Activated naive CD8-positive, alpha-beta T cell treated with anti-CD3 and anti-CD28 coated beads, Interleukin-2, amount 10 ng/mL, durations not matched to agents 7 days and 5 days (primary cell): ENCODE measurements around the gene TMEM205. TPM values are rescaled to one million over a fixed set of nuclear protein-coding genes. Genes with fewer than 3 reads are reported as not detected.

Experiments used
- ATAC-seq: fragments of 150-1000 bp; cut with Tn5 transposase; one replicate; pipeline ENCODE4 v1.10.0; 2021; ENCODE audit warnings: low read depth, moderate library complexity
- POLR2A ChIA-PET: fragments of 350-600 bp; sonication (Branson Sonifier 250); formaldehyde crosslinking; loops from one replicate; lab custom pipeline; 2021; ENCODE audit warnings: antibody characterized with exemption; lab: Charles Lee
- DNase-seq: peaks from one replicate; pipeline ENCODE4 v3.0.0; 2021
- H3K27ac Mint-ChIP-seq: one replicate; pipeline ENCODE4 v1.8.0; 2022; ENCODE audit warnings: mild to moderate bottlenecking, mixed read lengths
- H3K27me3 Mint-ChIP-seq: one replicate; pipeline ENCODE4 v1.8.0; 2022; ENCODE audit warnings: mild to moderate bottlenecking, moderate library complexity, mixed read lengths
- H3K36me3 Mint-ChIP-seq: one replicate; pipeline ENCODE4 v1.8.0; 2021; ENCODE audit warnings: mild to moderate bottlenecking, mixed read lengths
- H3K4me1 Mint-ChIP-seq: one replicate; pipeline ENCODE4 v1.8.0; 2021; ENCODE audit warnings: mixed read lengths
- H3K4me3 Mint-ChIP-seq: one replicate; pipeline ENCODE4 v1.8.0; 2022; ENCODE audit warnings: mild to moderate bottlenecking, moderate library complexity, mixed read lengths
- H3K9me3 Mint-ChIP-seq: one replicate; pipeline ENCODE4 v1.8.0; 2021; ENCODE audit warnings: mixed read lengths
- total RNA-seq, 2 experiments: library from RNA; stranded (reverse); gene quantifications; one replicate each; pipeline ENCODE4 v1.2.3, GENCODE V29; 2021

The TMEM205 gene
- total RNA-seq, 2 experiments from 2014 or later, result 29.4 to 35.2 TPM

- POLR2A ChIA-PET, result interaction anchor here (0.7 kb wide), 1 partner anchor 102 kb away, joined by 3 read pairs; no protein-coding TSS in a partner anchor
- H3K9me3 Mint-ChIP-seq, result no peaks in the 10 kb centered on the region
- DNase-seq, result peak; percentile 48
- no peak overlapping the region for H3K4me3 Mint-ChIP-seq
- no peak for ATAC-seq
- H3K4me1 Mint-ChIP-seq, result peaks cover 29% of the 10 kb centered on the region
- no peak overlapping the region for H3K27ac Mint-ChIP-seq
- peaks cover 7% of the 10 kb centered on the region for H3K27me3 Mint-ChIP-seq
- H3K36me3 Mint-ChIP-seq, result peaks cover 10% of the 10 kb centered on the region
Measured at GRCh38 chr19:11378319-11379189, 32.5 kb upstream of the TMEM205 start.

- Mint-ChIP-seq H3K27me3 (peaks cover 2% of the 10 kb centered on the region), H3K4me1 (peaks cover 30% of the 10 kb centered on the region), H3K27ac (peak overlapping the region; percentile 47), H3K9me3 (no peaks in the 10 kb centered on the region), H3K4me3 (no peak overlapping the region), H3K36me3 (peaks cover 10% of the 10 kb centered on the region)
- DNase-seq (no peak), ATAC-seq (no peak)
- POLR2A ChIA-PET, result interaction anchor here (1.1 to 1.4 kb wide), 2 partner anchors 38 to 105 kb away, joined by 3 read pairs; partner anchors contain the start of gene RAB3D
Measured at GRCh38 chr19:11377756-11378155, 31.7 kb upstream of the TMEM205 start.

GRCh38 chr19:11377237-11377636 is 31.2 kb upstream of the TMEM205 start:
- no peaks in the 10 kb centered on the region for H3K9me3 Mint-ChIP-seq
- H3K27ac Mint-ChIP-seq, result no peak overlapping the region
- H3K4me1 Mint-ChIP-seq, result peaks cover 26% of the 10 kb centered on the region
- POLR2A ChIA-PET, result interaction anchor here (0.6 to 3.2 kb wide), 6 partner anchors 12 to 106 kb away, joined by 3 to 15 read pairs (median 4); partner anchors contain the start of genes ODAD3, PRKCSH and RAB3D
- ATAC-seq (no peak), DNase-seq (no peak)
- H3K36me3 Mint-ChIP-seq, result peaks cover 10% of the 10 kb centered on the region
- H3K27me3 Mint-ChIP-seq, result no peaks in the 10 kb centered on the region
- peak overlapping the region; percentile 75 for H3K4me3 Mint-ChIP-seq

- peaks cover 14% of the 10 kb centered on the region for H3K36me3 Mint-ChIP-seq
Measured at GRCh38 chr19:11375143-11375948, 29.3 kb upstream of the TMEM205 start.

GRCh38 chr19:11374433-11375142 is 28.5 kb upstream of the TMEM205 start, which contains the start of gene SWSAP1:
TSS of gene SWSAP1 (plus strand) at chr19:11374666. CDS start at chr19:11374681, 15 bp downstream.
- H3K4me3 Mint-ChIP-seq, result peak within 1 kb of the TSS; percentile 36
- POLR2A ChIA-PET, result interaction anchor here (0.6 to 3.2 kb wide), 24 partner anchors 9 to 1238 kb away, joined by 3 to 34 read pairs (median 4); partner anchors contain the start of genes CARM1, CCDC159, EPOR and ODAD3
- DNase-seq (peak; percentile 95), ATAC-seq (peak; percentile 91)
- peaks cover 12% of the 10 kb centered on the region for H3K36me3 Mint-ChIP-seq
- no peaks in the 10 kb centered on the region for H3K9me3 Mint-ChIP-seq
- no peaks in the 10 kb centered on the region for H3K27me3 Mint-ChIP-seq
- no peak within 1 kb of the TSS for H3K27ac Mint-ChIP-seq
- H3K4me1 Mint-ChIP-seq, result peaks cover 13% of the 10 kb centered on the region

More at GRCh38 chr19:11375143-11375948, 29.3 kb upstream of the TMEM205 start:
- DNase-seq, result peak; percentile 81
- Mint-ChIP-seq H3K9me3 (no peaks in the 10 kb centered on the region), H3K27ac (no peak overlapping the region), H3K4me3 (no peak overlapping the region), H3K27me3 (no peaks in the 10 kb centered on the region), H3K4me1 (peaks cover 19% of the 10 kb centered on the region)
- POLR2A ChIA-PET, result interaction anchor here (0.6 to 3.2 kb wide), 24 partner anchors 8 to 1237 kb away, joined by 3 to 34 read pairs (median 4); partner anchors contain the start of genes CARM1, CCDC159, EPOR and ODAD3
- peak; percentile 57 for ATAC-seq

GRCh38 chr19:11373885-11374432 is 27.9 kb upstream of the TMEM205 start:
- peaks cover 13% of the 10 kb centered on the region for H3K4me1 Mint-ChIP-seq
- H3K27me3 Mint-ChIP-seq, result no peaks in the 10 kb centered on the region
- H3K9me3 Mint-ChIP-seq, result no peaks in the 10 kb centered on the region
- H3K27ac Mint-ChIP-seq, result no peak overlapping the region
- no peak overlapping the region for H3K4me3 Mint-ChIP-seq
- POLR2A ChIA-PET, result interaction anchor here (0.6 to 3.2 kb wide), 15 partner anchors 10 to 503 kb away, joined by 3 to 34 read pairs (median 5); partner anchors contain the start of genes CARM1, CCDC159, EPOR and ODAD3
- no peak for ATAC-seq
- DNase-seq, result no peak
- H3K36me3 Mint-ChIP-seq, result peaks cover 12% of the 10 kb centered on the region

- peak overlapping the region; percentile 17 for H3K27ac Mint-ChIP-seq
Measured at GRCh38 chr19:11373166-11373884, 27.3 kb upstream of the TMEM205 start.

GRCh38 chr19:11370744-11371143 is 24.7 kb upstream of the TMEM205 start:
- Mint-ChIP-seq H3K4me1 (peaks cover 4% of the 10 kb centered on the region), H3K27ac (no peak overlapping the region), H3K27me3 (no peaks in the 10 kb centered on the region), H3K36me3 (peaks cover 5% of the 10 kb centered on the region), H3K9me3 (no peaks in the 10 kb centered on the region), H3K4me3 (no peak overlapping the region)
- ATAC-seq, result no peak
- POLR2A ChIA-PET, result interaction anchor here (1.0 kb wide), 1 partner anchor 25 kb away, joined by 3 read pairs; the partner anchor contains the start of genes CCDC159 and TMEM205
- no peak for DNase-seq

More at GRCh38 chr19:11373166-11373884, 27.3 kb upstream of the TMEM205 start:
- POLR2A ChIA-PET, result interaction anchor here (0.6 to 3.2 kb wide), 5 partner anchors 10 to 70 kb away, joined by 3 to 34 read pairs (median 10); partner anchors contain the start of genes EPOR, ODAD3 and PRKCSH
- ATAC-seq (no peak), DNase-seq (no peak)
- H3K4me1 Mint-ChIP-seq, result peaks cover 13% of the 10 kb centered on the region
- H3K36me3 Mint-ChIP-seq, result peaks cover 10% of the 10 kb centered on the region
- H3K27me3 Mint-ChIP-seq, result no peaks in the 10 kb centered on the region
- H3K4me3 Mint-ChIP-seq, result peak overlapping the region; percentile 36
- no peaks in the 10 kb centered on the region for H3K9me3 Mint-ChIP-seq

- POLR2A ChIA-PET, result no interaction called here
- Mint-ChIP-seq H3K4me3 (no peak overlapping the region), H3K27ac (no peak overlapping the region), H3K9me3 (no peaks in the 10 kb centered on the region), H3K27me3 (no peaks in the 10 kb centered on the region), H3K36me3 (peaks cover 5% of the 10 kb centered on the region), H3K4me1 (no peaks in the 10 kb centered on the region)
- ATAC-seq, result no peak
- no peak for DNase-seq
Measured at GRCh38 chr19:11367528-11367927, 21.5 kb upstream of the TMEM205 start.

- POLR2A ChIA-PET, result no interaction called here
- no peak overlapping the region for H3K4me3 Mint-ChIP-seq
- H3K4me1 Mint-ChIP-seq, result peaks cover 1% of the 10 kb centered on the region
- no peak for DNase-seq
- no peaks in the 10 kb centered on the region for H3K27me3 Mint-ChIP-seq
- no peaks in the 10 kb centered on the region for H3K9me3 Mint-ChIP-seq
- ATAC-seq, result no peak
- peaks cover 2% of the 10 kb centered on the region for H3K36me3 Mint-ChIP-seq
- H3K27ac Mint-ChIP-seq, result no peak overlapping the region
Measured at GRCh38 chr19:11365557-11366117, 19.6 kb upstream of the TMEM205 start.

GRCh38 chr19:11364935-11365334 is 18.9 kb upstream of the TMEM205 start:
- no peak overlapping the region for H3K4me3 Mint-ChIP-seq
- no peak for ATAC-seq
- H3K4me1 Mint-ChIP-seq, result peaks cover 1% of the 10 kb centered on the region
- no peaks in the 10 kb centered on the region for H3K27me3 Mint-ChIP-seq
- no peak for DNase-seq
- H3K27ac Mint-ChIP-seq, result no peak overlapping the region
- H3K36me3 Mint-ChIP-seq, result peaks cover 1% of the 10 kb centered on the region
- no peaks in the 10 kb centered on the region for H3K9me3 Mint-ChIP-seq
- POLR2A ChIA-PET, result interaction anchor here (0.6 kb wide), 1 partner anchor 12 kb away, joined by 4 read pairs; no protein-coding TSS in a partner anchor
